ENCODE results near the gene KBTBD8.

The KBTBD8 gene

GRCh38 chr3:66980791-66981190, 17.3 kb upstream of the KBTBD8 start:
- no peak overlapping the region for H3K4me3 ChIP-seq (ENCODE audit: low read depth in 1 of 2, low read length in 2 of 2)
- H3K4me1 ChIP-seq (ENCODE audit: control insufficient read depth in 1 of 2, insufficient read depth in 2 of 2, low read length in 2 of 2) = no peaks in the 10 kb centered on the region
- H3K27ac ChIP-seq (ENCODE audit: low read length) = no peak overlapping the region
- H3K36me3 ChIP-seq (ENCODE audit: control insufficient read depth in 1 of 2, insufficient read depth in 2 of 2, low read length in 2 of 2) = no peaks in the 10 kb centered on the region
- no peaks in the 10 kb centered on the region for H3K27me3 ChIP-seq (ENCODE audit: low read depth, low read length)
- no peaks in the 10 kb centered on the region for H3K9me3 ChIP-seq (ENCODE audit: control insufficient read depth in 1 of 2, low read length in 2 of 2)

- H3K27ac ChIP-seq (ENCODE audit: low read length) = no peak overlapping the region
- no peaks in the 10 kb centered on the region for H3K9me3 ChIP-seq (ENCODE audit: control insufficient read depth in 1 of 2, low read length in 2 of 2)
- H3K4me3 ChIP-seq (ENCODE audit: low read depth in 1 of 2, low read length in 2 of 2) = no peak overlapping the region
- H3K4me1 ChIP-seq (ENCODE audit: control insufficient read depth in 1 of 2, insufficient read depth in 2 of 2, low read length in 2 of 2) = no peaks in the 10 kb centered on the region
- no peaks in the 10 kb centered on the region for H3K36me3 ChIP-seq (ENCODE audit: control insufficient read depth in 1 of 2, insufficient read depth in 2 of 2, low read length in 2 of 2)
- no peaks in the 10 kb centered on the region for H3K27me3 ChIP-seq (ENCODE audit: low read depth, low read length)
Observed at GRCh38 chr3:66983101-66983500, 15.0 kb upstream of the KBTBD8 start.

DNA sequence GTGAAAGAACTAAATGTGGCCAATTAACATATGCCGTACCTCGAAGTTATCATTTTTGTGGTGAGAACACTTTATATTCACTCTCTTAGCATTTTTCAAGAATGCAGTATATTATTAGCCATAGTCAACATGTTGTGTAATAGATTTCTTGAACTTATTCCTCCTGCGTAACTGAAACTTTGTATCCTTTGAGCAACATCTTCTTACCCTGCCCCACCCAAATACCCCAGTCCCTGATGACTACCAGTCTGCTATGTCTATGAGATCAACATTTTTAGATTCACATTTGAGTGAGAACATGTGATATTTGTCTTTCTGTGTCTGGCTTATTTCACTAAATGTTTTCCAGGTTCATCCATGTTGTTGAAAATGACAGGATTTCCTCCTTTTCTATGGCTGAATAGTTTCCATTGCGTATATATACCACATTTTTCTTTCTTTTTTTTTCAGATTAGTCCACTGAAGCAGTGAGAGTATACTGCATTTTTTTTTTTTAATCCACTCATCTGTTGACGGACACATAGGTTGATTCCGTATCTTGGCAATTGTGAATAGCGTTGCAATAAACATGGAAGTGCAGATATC, 12.7 kb upstream of the KBTBD8 start:
- no peaks in the 10 kb centered on the region for H3K4me1 ChIP-seq (ENCODE audit: control insufficient read depth in 1 of 2, insufficient read depth in 2 of 2, low read length in 2 of 2)

GRCh38 chr3:66986406-66986805, 11.7 kb upstream of the KBTBD8 start:
- H3K4me3 ChIP-seq (ENCODE audit: low read depth in 1 of 2, low read length in 2 of 2) = no peak overlapping the region
- no peaks in the 10 kb centered on the region for H3K4me1 ChIP-seq (ENCODE audit: control insufficient read depth in 1 of 2, insufficient read depth in 2 of 2, low read length in 2 of 2)
- H3K9me3 ChIP-seq (ENCODE audit: control insufficient read depth in 1 of 2, low read length in 2 of 2) = no peaks in the 10 kb centered on the region
- H3K27ac ChIP-seq (ENCODE audit: low read length) = no peak overlapping the region
- no peaks in the 10 kb centered on the region for H3K36me3 ChIP-seq (ENCODE audit: control insufficient read depth in 1 of 2, insufficient read depth in 2 of 2, low read length in 2 of 2)
- H3K27me3 ChIP-seq (ENCODE audit: low read depth, low read length) = no peaks in the 10 kb centered on the region

More for the DNA sequence above, 12.7 kb upstream of the KBTBD8 start:
- H3K27me3 ChIP-seq (ENCODE audit: low read depth, low read length) = no peaks in the 10 kb centered on the region
- H3K4me3 ChIP-seq (ENCODE audit: low read depth in 1 of 2, low read length in 2 of 2) = no peak overlapping the region
- H3K9me3 ChIP-seq (ENCODE audit: control insufficient read depth in 1 of 2, low read length in 2 of 2) = no peaks in the 10 kb centered on the region
- H3K36me3 ChIP-seq (ENCODE audit: control insufficient read depth in 1 of 2, insufficient read depth in 2 of 2, low read length in 2 of 2) = no peaks in the 10 kb centered on the region
- no peak overlapping the region for H3K27ac ChIP-seq (ENCODE audit: low read length)

DNA sequence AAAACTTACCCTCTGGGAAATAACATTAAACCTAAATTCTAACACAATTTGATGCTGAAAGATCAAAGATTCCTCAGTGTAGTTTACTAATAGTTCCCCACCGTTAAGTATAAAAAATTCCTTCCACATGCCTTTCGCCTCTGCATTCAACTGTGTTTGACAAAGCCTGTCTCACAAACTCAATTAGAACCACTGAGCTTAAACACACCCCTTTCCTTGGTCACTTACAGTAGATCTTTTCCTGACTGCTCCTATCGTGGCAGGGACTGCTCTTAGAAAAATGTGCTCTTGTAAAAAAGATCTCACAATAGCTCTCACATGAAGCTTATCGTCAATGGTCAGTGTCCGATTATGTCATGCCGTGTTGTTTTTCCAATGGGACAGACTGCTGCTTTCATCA, 8.9 kb upstream of the KBTBD8 start:
- no peak overlapping the region for H3K27ac ChIP-seq (ENCODE audit: low read length)
- no peaks in the 10 kb centered on the region for H3K9me3 ChIP-seq (ENCODE audit: control insufficient read depth in 1 of 2, low read length in 2 of 2)
- H3K36me3 ChIP-seq (ENCODE audit: control insufficient read depth in 1 of 2, insufficient read depth in 2 of 2, low read length in 2 of 2) = no peaks in the 10 kb centered on the region

DNA sequence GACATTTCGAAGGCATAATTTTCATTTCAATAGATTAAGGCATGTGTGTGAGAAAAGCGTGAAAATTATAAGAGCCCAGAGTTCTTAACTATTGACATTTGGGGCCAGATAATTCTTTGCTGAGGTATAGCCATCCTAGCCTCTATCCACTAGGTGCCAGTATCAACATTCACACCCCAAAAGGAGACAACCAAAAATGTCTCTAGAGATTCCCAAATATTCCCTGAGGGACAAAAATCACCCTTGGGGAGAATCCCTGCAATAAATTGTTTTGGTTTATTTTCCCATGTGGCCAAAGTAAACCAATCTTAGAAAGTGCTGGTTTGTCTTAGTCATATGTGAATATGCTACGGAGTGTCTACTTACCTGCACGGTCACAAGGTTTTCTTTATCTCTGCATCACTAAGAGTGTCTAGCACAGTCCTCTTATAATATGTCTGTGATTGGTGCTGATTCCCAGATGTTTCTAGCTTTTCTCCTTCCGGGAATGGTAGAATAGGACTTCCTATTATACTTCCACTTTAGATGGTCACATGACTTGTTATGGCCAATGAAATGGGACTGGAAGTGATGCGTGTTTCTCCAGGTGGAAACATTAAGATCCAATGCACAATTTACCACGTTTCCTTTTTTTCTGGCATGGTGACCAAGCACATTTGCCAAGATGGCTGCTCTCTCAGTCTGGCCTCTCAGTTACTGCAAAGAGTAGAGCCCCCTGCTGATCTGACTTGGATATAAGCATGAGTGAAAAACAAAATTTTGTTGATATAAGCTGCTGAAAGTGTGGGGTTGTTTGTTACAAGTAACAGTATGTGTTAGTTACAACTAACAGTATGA, 8.0 kb upstream of the KBTBD8 start:
- Histone ChIP-seq H3K4me3 (ENCODE audit: low read depth in 1 of 2, low read length in 2 of 2) (no peak overlapping the region), H3K9me3 (ENCODE audit: control insufficient read depth in 1 of 2, low read length in 2 of 2) (no peaks in the 10 kb centered on the region), H3K27ac (ENCODE audit: low read length) (no peak overlapping the region), H3K36me3 (ENCODE audit: control insufficient read depth in 1 of 2, insufficient read depth in 2 of 2, low read length in 2 of 2) (no peaks in the 10 kb centered on the region), H3K27me3 (ENCODE audit: low read depth, low read length) (no peaks in the 10 kb centered on the region), H3K4me1 (ENCODE audit: control insufficient read depth in 1 of 2, insufficient read depth in 2 of 2, low read length in 2 of 2) (no peaks in the 10 kb centered on the region)

More for the DNA sequence above, 8.9 kb upstream of the KBTBD8 start:
- Histone ChIP-seq H3K4me3 (ENCODE audit: low read depth in 1 of 2, low read length in 2 of 2) (no peak overlapping the region), H3K27me3 (ENCODE audit: low read depth, low read length) (no peaks in the 10 kb centered on the region), H3K4me1 (ENCODE audit: control insufficient read depth in 1 of 2, insufficient read depth in 2 of 2, low read length in 2 of 2) (no peaks in the 10 kb centered on the region)

DNA sequence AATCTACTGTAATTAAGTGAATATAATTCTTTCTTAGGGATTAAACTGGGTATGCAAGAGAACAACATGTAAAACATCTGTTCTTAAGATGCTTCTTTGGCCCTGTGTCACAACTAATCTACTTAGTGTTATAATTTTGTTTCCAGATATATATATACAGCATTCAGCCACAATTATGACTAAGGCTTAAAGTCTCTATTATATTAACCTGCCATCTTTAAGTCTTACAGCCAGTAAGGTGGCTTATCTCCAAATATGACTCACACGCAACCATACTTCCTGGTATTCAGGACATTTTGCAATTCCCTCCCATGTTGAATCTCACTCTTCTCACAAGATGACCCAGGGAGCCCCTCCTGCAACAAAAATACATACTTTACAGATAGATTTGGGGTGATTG, 6.6 kb upstream of the KBTBD8 start:
- H3K27ac ChIP-seq (ENCODE audit: low read length) = no peak overlapping the region
- H3K27me3 ChIP-seq (ENCODE audit: low read depth, low read length) = no peaks in the 10 kb centered on the region
- H3K4me1 ChIP-seq (ENCODE audit: control insufficient read depth in 1 of 2, insufficient read depth in 2 of 2, low read length in 2 of 2) = no peaks in the 10 kb centered on the region
- no peak overlapping the region for H3K4me3 ChIP-seq (ENCODE audit: low read depth in 1 of 2, low read length in 2 of 2)
- H3K36me3 ChIP-seq (ENCODE audit: control insufficient read depth in 1 of 2, insufficient read depth in 2 of 2, low read length in 2 of 2) = no peaks in the 10 kb centered on the region
- H3K9me3 ChIP-seq (ENCODE audit: control insufficient read depth in 1 of 2, low read length in 2 of 2) = no peaks in the 10 kb centered on the region

DNA sequence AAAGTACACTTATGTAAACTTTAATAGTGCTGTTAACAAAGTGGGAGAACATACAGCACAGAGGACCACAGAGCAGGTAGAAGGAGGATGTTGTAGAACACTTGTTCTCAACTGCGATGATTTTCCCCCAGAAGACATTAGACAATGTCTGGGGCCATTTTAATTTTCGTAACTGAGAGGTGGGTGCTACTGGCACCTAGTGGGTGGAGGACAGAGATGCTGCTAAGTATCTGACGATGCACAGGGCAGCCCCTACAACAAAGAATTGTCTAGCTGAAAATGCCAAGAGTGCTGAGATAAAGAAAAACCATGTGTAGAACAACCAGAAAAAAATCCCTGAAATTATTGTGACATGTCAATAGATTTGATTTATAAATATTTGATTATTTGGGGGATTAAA, 5.0 kb upstream of the KBTBD8 start:
- H3K36me3 ChIP-seq (ENCODE audit: control insufficient read depth in 1 of 2, insufficient read depth in 2 of 2, low read length in 2 of 2) = no peaks in the 10 kb centered on the region
- no peak overlapping the region for H3K4me3 ChIP-seq (ENCODE audit: low read depth in 1 of 2, low read length in 2 of 2)
- H3K27me3 ChIP-seq (ENCODE audit: low read depth, low read length) = no peaks in the 10 kb centered on the region
- H3K4me1 ChIP-seq (ENCODE audit: control insufficient read depth in 1 of 2, insufficient read depth in 2 of 2, low read length in 2 of 2) = peaks cover 0 to 6% of the 10 kb centered on the region in 2 donors
- no peak overlapping the region for H3K27ac ChIP-seq (ENCODE audit: low read length)
- no peaks in the 10 kb centered on the region for H3K9me3 ChIP-seq (ENCODE audit: control insufficient read depth in 1 of 2, low read length in 2 of 2)

DNA sequence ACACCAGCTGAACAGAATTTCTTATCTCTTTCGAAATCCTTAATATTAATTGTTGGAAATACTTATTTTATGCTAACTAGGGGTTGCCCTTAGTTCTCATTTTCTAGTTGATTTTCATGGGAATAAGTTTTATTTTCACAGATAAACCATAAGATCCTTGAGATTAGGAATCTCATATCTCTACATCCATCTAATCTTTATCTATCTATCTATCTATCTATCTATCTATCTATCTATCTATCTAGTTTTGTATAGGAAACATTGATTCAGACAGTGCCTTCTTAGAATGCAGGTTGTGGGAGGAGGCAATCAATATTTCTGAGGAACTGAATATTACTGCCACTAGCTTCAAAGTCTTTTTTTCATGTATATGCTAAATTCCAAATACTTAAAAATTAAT, 3.5 kb upstream of the KBTBD8 start:
- Histone ChIP-seq H3K4me1 (ENCODE audit: control insufficient read depth in 1 of 2, insufficient read depth in 2 of 2, low read length in 2 of 2) (peaks cover 0 to 12% of the 10 kb centered on the region in 2 donors), H3K27ac (ENCODE audit: low read length) (no peak overlapping the region), H3K4me3 (ENCODE audit: low read depth in 1 of 2, low read length in 2 of 2) (no peak overlapping the region), H3K36me3 (ENCODE audit: control insufficient read depth in 1 of 2, insufficient read depth in 2 of 2, low read length in 2 of 2) (no peaks in the 10 kb centered on the region), H3K27me3 (ENCODE audit: low read depth, low read length) (no peaks in the 10 kb centered on the region), H3K9me3 (ENCODE audit: control insufficient read depth in 1 of 2, low read length in 2 of 2) (no peaks in the 10 kb centered on the region)

- H3K27me3 ChIP-seq (ENCODE audit: low read depth, low read length) = no peaks in the 10 kb centered on the region
- H3K9me3 ChIP-seq (ENCODE audit: control insufficient read depth in 1 of 2, low read length in 2 of 2) = no peaks in the 10 kb centered on the region
- H3K36me3 ChIP-seq (ENCODE audit: control insufficient read depth in 1 of 2, insufficient read depth in 2 of 2, low read length in 2 of 2) = no peaks in the 10 kb centered on the region
- no peak overlapping the region for H3K4me3 ChIP-seq (ENCODE audit: low read depth in 1 of 2, low read length in 2 of 2)
- H3K4me1 ChIP-seq (ENCODE audit: control insufficient read depth in 1 of 2, insufficient read depth in 2 of 2, low read length in 2 of 2) = peaks cover 0 to 12% of the 10 kb centered on the region in 2 donors
- H3K27ac ChIP-seq (ENCODE audit: low read length) = no peak overlapping the region
Observed at GRCh38 chr3:66996696-66997095, 1.4 kb upstream of the KBTBD8 start.

DNA sequence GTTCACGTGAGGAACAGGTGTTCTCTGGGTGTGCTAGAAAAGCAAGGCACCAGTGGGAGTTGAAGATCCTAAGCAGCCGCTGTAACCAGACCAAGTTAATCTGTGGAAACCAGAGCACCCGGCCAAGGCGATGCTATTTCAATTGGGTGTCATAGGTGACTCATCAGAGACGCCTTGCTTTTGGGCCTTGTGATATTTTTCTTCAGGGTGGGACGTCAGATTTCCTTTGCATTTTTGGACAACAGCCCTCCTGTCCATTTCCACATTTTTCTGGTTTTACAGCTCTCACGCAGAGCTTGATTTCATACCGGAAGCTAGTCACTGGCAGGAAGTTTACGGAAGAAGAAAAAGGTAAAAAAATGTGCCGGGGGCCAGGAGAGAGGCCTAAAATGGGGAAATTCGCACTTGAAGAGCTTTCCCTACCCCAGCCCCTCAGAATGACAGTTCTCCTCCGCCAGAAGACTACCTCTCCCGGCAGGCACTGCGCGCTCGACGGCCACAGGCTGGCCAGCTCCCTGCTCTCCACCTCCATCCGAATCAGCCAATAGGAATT, 471 bp upstream of the KBTBD8 start:
- peaks cover 0 to 12% of the 10 kb centered on the region in 2 donors for H3K4me1 ChIP-seq (ENCODE audit: control insufficient read depth in 1 of 2, insufficient read depth in 2 of 2, low read length in 2 of 2)
- H3K9me3 ChIP-seq (ENCODE audit: control insufficient read depth in 1 of 2, low read length in 2 of 2) = no peaks in the 10 kb centered on the region
- no peaks in the 10 kb centered on the region for H3K27me3 ChIP-seq (ENCODE audit: low read depth, low read length)
- H3K4me3 ChIP-seq (ENCODE audit: low read depth in 1 of 2, low read length in 2 of 2) = peak overlapping the region; percentile 30 to 95
- H3K27ac ChIP-seq (ENCODE audit: low read length) = no peak overlapping the region
- H3K36me3 ChIP-seq (ENCODE audit: control insufficient read depth in 1 of 2, insufficient read depth in 2 of 2, low read length in 2 of 2) = no peaks in the 10 kb centered on the region

Data from muscle layer of duodenum (tissue), 2 donors.